IPS-15b (cell line): Measurements from ENCODE around the gene BST1.
"Not testable (repeated sequence)": the region's sequence is repeated elsewhere in the genome, so short reads cannot be mapped to it uniquely, and the experiment has no call there.

Experiments
- H3K27me3 ChIP-seq: one replicate; pipeline ENCODE4 v1.6.1; 2013; ENCODE audit warnings: low read length; ENCODE audit not compliant: control insufficient read depth, insufficient read depth
- H3K36me3 ChIP-seq: one replicate; pipeline ENCODE4 v1.6.1; 2013; ENCODE audit warnings: low read length; ENCODE audit not compliant: control insufficient read depth, insufficient read depth
- H3K4me1 ChIP-seq: one replicate; pipeline ENCODE4 v1.6.1; 2013; ENCODE audit warnings: mild to moderate bottlenecking, low read length; ENCODE audit not compliant: control insufficient read depth, insufficient read depth
- H3K4me3 ChIP-seq: one replicate; pipeline ENCODE4 v1.5.1; 2013; ENCODE audit warnings: low read depth, low read length
- H3K9ac ChIP-seq: one replicate; pipeline ENCODE4 v1.6.1; 2013; ENCODE audit warnings: low read depth, mild to moderate bottlenecking, low read length
- H3K9me3 ChIP-seq: one replicate; pipeline ENCODE4 v1.6.1; 2013; ENCODE audit warnings: mild to moderate bottlenecking, low read length; ENCODE audit not compliant: control insufficient read depth, insufficient read depth

Gene BST1

DNA sequence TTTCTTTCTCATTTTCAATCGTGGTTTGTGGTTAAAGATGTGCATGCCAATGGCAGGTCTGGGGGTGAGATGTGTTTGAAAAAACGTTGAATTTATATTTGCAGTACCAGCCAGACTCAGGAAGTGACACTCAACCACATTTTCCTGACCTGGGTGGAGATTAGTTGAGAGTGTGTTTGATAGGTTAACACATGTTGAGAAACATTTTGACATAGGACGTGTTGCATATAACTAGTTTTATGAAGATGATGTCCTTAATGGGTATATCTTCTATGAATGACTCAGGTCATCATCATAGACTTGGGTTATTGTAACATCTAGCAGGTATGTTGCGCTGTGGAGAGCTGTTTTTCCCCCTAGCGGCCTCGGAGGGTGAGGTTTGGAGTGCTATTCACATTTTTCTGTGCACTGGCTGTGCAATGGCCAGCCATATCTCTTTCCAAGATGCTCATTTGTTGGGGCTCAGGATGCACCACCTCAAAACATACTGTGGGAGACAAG lies 53.5 kb downstream of the BST1 start:
- H3K4me3 ChIP-seq, result no peak overlapping the region
- H3K27me3 ChIP-seq, result no peaks in the 10 kb centered on the region
- no peak overlapping the region for H3K9ac ChIP-seq
- no peaks in the 10 kb centered on the region for H3K4me1 ChIP-seq
- H3K9me3 ChIP-seq, result no peaks in the 10 kb centered on the region
- no peaks in the 10 kb centered on the region for H3K36me3 ChIP-seq

DNA sequence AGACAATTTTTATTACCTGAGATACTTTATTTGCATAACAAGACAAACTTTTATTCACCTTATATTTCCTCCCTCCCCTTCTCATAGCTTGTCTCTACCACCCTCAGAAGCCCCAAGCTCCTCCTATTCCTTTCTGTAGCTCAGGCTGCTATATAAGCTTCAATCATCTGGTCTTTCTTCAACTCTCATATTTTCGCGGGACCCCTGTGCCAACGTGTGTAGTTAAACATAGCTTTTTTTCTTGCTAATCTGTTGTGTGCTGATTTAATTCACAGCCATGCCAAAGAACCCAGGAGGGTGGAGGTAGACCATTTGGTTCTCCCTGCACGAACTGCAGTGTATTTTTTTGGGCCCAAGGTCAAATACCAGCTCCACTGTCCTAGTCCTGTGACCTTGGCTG lies 54.2 kb downstream of the BST1 start:
- Histone ChIP-seq H3K36me3 (no peaks in the 10 kb centered on the region), H3K4me1 (no peaks in the 10 kb centered on the region), H3K4me3 (no peak overlapping the region), H3K27me3 (no peaks in the 10 kb centered on the region), H3K9me3 (no peaks in the 10 kb centered on the region), H3K9ac (no peak overlapping the region)

DNA sequence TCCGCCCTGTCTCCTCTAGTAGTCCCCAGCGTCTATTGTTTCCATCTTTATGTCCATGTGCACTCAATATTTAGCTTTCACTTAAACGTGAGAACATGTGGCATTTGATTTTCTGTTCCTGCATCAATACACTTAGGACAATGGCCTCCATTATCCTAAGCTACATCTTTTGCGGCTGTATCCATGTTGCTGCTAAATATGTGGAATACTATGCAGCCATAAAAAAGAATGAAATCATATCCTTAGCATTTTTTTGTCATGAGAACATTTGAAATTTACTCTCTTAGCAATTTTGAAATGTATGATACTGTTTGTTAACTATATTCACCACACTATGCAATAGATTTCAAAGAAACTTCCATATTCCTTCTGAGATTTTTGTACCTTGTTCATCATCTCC lies 55.4 kb downstream of the BST1 start:
- no peak overlapping the region for H3K9ac ChIP-seq
- H3K9me3 ChIP-seq, result no peaks in the 10 kb centered on the region
- H3K27me3 ChIP-seq, result no peaks in the 10 kb centered on the region
- no peak overlapping the region for H3K4me3 ChIP-seq
- H3K4me1 ChIP-seq, result no peaks in the 10 kb centered on the region
- no peaks in the 10 kb centered on the region for H3K36me3 ChIP-seq

DNA sequence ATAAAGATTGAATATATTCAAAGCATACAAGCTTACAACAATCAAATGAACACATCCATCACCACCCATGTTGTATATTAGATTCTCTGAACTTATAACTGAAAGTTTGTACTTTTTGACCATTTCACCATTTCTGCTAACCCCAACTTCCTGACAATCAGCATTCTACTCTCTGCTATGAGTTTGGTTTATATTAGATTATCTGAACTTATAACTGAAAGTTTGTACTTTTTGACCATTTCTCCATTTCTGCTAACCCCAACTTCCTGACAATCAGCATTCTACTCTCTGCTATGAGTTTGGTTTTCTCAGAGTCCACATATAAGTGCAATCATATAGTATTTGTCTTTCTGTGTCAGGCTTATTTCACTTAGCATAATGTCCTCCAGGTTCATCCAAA lies 59.6 kb downstream of the BST1 start:
- H3K9me3 ChIP-seq, H3K36me3 ChIP-seq, H3K4me1 ChIP-seq, H3K9ac ChIP-seq, H3K27me3 ChIP-seq, H3K4me3 ChIP-seq: not testable (repeated sequence)

DNA sequence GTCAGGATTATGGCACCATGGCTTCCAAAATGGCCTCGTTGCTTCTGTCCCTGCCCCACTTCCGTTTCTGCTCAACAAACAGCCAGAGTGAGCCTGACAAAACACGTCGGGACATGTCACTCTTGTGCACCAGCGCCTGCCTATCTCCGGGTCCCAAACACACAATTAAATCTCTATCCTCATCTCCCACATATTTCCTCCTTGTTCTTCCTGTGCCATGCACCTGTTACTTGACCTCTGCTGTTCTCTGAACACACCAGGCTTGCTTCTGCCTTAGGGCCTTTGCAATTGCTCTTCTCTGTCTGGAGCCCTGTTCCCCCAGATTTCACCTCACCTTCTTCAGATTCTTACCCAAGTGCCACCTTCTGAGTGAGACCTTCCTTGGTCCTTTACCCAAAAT lies 62.5 kb downstream of the BST1 start:
- no peak overlapping the region for H3K9ac ChIP-seq
- no peaks in the 10 kb centered on the region for H3K27me3 ChIP-seq
- no peak overlapping the region for H3K4me3 ChIP-seq
- H3K9me3 ChIP-seq, result no peaks in the 10 kb centered on the region
- H3K36me3 ChIP-seq, result no peaks in the 10 kb centered on the region
- no peaks in the 10 kb centered on the region for H3K4me1 ChIP-seq

DNA sequence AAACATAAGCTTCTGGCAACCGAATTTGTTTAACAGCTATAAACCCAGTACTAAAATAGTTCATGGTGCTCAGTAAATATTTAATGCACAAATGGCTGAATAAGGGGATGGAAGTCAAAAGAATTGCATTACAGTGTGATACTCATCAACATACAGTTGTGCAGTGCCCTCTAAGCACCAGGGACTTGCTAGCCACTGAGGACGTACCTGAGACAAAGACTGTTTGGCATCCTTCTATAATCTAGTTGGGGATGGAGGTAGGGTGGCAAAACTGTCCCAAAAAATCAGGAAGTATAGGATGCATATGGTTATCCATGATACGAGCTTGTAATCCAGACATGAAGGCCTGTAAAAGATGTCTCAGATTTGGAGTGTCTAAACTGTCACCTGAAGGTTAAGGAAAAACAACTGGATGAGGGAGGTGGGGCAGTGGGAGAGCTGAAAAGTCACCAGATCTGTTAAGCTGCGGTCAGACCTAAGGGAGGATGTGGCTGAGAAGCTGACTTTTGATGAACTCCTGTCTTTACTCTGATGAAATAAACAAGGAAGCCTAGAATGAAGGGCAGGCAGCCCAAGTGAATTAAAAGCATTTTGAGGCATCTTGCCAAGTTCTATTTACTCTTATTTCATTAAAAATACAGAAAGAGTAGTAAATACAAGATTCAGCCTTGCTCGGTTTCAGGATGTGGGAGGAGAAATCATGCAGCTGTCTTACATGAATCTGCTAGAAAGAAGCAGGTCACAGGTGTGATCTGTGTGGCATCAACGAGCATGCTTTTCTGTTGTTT lies 63.2 kb downstream of the BST1 start:
- Histone ChIP-seq H3K36me3 (no peaks in the 10 kb centered on the region), H3K9me3 (no peaks in the 10 kb centered on the region), H3K4me1 (no peaks in the 10 kb centered on the region), H3K4me3 (no peak overlapping the region), H3K9ac (no peak overlapping the region), H3K27me3 (no peaks in the 10 kb centered on the region)

DNA sequence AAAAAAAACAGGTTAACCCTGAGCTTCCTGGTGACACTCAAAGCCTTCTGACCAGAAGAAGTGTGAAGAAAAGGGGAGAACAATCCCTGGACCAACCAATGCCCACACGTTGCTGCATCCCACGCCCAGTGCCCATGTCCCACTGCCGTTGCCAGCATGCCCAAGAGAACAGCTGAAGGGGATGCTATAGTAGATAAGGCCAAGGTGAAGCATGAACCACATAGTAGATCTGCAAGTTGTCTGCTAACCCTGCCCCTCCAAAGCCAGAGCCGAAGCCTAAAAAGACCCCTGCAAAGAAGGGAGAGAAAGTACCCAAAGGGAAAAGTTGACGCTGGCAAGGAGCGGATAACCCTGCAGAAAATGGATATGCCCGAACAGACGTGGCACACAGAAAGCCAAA lies 64.0 kb downstream of the BST1 start:
- H3K27me3 ChIP-seq, result no peaks in the 10 kb centered on the region
- no peaks in the 10 kb centered on the region for H3K9me3 ChIP-seq
- H3K4me1 ChIP-seq, result no peaks in the 10 kb centered on the region
- no peak overlapping the region for H3K9ac ChIP-seq
- H3K36me3 ChIP-seq, result no peaks in the 10 kb centered on the region
- H3K4me3 ChIP-seq, result no peak overlapping the region

DNA sequence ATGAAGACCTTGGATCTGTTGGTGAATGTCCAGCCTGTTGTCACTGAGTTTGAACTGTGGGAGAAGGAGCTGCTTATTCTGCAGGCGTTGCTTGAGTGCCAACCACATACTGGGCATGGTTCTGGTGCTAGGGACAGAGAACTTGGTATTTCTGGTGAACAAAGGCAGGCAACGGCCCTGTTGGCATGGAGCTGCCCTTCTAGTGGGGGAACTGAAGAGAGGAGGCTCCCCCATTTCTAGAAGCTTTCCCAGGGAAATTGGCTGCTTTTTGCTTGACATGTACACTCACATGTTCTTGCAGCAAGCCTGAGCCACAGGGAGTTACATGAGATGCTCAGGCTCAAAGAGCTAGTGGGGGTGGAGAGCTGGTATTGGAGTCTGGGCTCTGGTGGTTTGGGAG lies 66.3 kb downstream of the BST1 start:
- Histone ChIP-seq H3K27me3 (peaks cover 2% of the 10 kb centered on the region), H3K36me3 (no peaks in the 10 kb centered on the region), H3K4me3 (no peak overlapping the region), H3K9ac (no peak overlapping the region), H3K4me1 (no peaks in the 10 kb centered on the region), H3K9me3 (no peaks in the 10 kb centered on the region)

DNA sequence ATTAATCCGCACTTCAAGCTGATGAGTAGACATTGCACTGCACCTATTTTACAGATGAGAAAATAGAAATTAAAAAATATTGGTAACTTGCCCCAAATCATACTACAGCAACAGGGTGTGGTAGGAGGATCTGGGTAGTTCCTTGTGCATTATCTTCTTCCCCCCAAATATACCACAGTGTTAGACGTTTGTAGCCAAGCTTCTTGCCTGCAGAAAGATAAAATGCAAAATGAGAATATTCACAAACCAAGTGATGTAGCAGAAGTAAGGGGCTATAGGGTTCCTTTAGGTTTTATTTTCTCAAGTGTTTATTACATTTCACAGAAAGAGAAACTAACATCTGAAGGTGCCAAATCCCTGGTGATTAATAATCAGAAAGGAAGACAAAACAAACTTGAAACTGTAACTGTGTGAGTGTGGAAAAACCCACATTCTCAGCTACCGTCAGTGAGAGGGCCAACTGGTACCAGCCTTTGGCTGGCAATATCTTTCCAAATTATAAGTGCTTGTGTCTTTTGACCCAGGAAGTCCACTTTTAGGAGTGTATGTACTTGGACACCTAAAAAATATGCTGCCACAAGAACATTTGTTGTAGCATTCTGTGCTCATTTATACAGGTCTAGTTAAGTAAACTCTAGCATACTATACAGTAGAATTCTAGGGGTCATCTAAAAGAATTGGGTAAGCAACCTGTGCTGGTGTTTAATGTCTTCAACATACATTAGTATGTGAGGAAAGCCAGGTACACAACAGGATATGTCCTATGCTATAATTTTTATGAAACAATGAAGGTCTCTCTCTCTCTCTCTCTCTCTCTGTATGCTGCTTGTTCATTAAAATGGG lies 68.6 kb downstream of the BST1 start:
- H3K4me3 ChIP-seq, result no peak overlapping the region
- no peaks in the 10 kb centered on the region for H3K9me3 ChIP-seq
- peaks cover 12% of the 10 kb centered on the region for H3K27me3 ChIP-seq
- no peaks in the 10 kb centered on the region for H3K36me3 ChIP-seq
- H3K4me1 ChIP-seq, result no peaks in the 10 kb centered on the region
- no peak overlapping the region for H3K9ac ChIP-seq

DNA sequence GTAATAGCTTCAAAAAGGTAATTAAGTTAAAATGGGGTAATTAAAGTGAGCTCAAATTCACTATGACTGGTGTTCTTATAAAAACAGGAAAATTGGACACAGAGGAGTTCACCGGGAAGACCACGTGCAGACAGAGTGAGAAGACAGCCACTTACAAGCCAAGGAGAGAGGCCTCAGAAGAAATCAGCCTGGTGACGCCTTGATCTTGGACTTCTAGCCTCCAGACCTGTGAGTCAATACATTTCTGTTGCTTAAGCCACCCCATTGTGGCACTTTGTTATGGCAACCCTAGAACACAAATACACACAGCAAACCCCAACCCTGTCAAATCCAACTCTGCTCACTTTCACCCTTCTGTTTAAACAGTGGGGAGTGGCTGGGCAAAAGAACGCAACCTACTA lies 71.2 kb downstream of the BST1 start:
- H3K9ac ChIP-seq, result no peak overlapping the region
- H3K36me3 ChIP-seq, result no peaks in the 10 kb centered on the region
- no peaks in the 10 kb centered on the region for H3K4me1 ChIP-seq
- peaks cover 36% of the 10 kb centered on the region for H3K27me3 ChIP-seq
- H3K4me3 ChIP-seq, result no peak overlapping the region
- no peaks in the 10 kb centered on the region for H3K9me3 ChIP-seq

DNA sequence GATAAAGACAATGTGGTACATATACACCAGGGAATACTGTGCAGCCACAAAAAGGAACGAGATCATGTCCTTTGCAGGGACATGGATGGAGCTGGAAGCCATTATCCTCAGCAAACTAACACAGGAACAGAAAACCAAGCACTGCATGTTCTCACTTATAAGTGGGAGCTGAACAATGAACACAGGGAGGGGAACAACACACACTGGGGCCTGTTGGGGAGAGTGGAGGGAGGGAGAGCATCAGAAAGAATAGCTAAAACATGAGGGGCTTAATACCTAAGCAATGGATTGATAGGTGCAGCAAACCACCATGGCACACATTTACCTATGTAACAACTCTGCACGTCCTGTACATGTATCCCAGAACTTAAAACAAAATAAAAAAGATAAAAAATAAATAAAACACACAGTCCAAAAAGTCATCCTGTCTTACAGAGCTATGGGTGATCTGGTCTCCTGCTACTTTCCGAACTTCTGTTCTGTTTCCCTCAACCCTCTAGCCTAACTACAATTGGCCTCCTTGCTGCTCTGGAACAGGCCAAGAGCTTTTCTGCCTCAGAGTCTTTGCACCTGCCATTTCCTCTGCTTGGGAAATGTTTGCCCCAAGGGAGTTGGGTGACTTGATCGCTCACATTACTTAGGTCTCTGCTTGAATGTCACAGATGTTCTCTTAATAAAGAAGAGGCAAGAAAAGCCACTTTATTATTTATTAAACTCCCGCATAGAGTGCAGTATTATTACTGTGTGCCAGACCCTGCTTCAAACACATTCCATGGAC lies 74.2 kb downstream of the BST1 start:
- Histone ChIP-seq H3K36me3 (no peaks in the 10 kb centered on the region), H3K9me3 (no peaks in the 10 kb centered on the region), H3K27me3 (peaks cover 48% of the 10 kb centered on the region), H3K4me3 (no peak overlapping the region), H3K9ac (no peak overlapping the region), H3K4me1 (no peaks in the 10 kb centered on the region)
